ENCODE measurements around the gene CAPZB. TPM values are rescaled to one million over a fixed set of nuclear protein-coding genes. Genes with fewer than 3 reads are reported as not detected.

Gene CAPZB
- total RNA-seq, 1 experiment from 2014 or later: 348 TPM

DNA sequence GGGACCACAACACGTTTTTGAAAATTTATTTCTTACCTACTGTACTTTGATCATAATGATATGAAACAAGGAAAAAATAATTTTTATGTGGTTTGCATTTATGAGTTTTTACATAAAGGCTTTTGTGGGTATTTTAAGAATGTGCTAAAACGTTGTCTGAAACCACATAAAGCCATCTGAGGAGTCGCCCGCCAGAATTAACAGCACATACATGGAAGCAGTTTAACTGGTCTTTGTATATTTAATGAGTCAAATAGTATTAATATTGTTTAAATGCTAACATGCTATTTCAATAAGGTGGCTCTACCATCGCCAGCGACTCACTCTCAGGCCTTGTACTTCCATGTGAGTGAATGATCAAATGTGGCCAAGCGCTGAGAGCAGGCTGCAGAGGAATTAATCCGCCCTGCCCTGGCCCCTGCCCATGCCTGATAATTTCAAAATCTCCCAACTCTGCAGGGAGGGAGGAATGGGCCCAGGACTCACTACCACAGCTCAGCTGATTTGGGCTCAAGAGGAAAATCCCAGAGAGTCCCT lies 123.7 kb downstream of the CAPZB start:
- no CpG with 5 or more reads among the region's 8 CpGs for WGBS (ENCODE audit: extremely low coverage, insufficient read length, low lambda C conversion rate)
- no peaks in the 10 kb centered on the region for H3K9me3 ChIP-seq (ENCODE audit: control insufficient read depth, low read depth, low read length)
- H3K27me3 Mint-ChIP-seq (ENCODE audit: low read depth): peaks cover 1% of the 10 kb centered on the region; the same call in 1 of the 2 replicates
- no peak overlapping the region for H3K4ac ChIP-seq (ENCODE audit: low read depth, low read length)
- H3K9me3 Mint-ChIP-seq: no peaks in the 10 kb centered on the region
- no peaks in the 10 kb centered on the region for H3K23me2 ChIP-seq (ENCODE audit: insufficient read length, low read depth, low read length, poor library complexity, severe bottlenecking)
- no peak overlapping the region for H4K91ac ChIP-seq (ENCODE audit: insufficient read length, low read depth, low read length)
- H3K18ac ChIP-seq (ENCODE audit: insufficient read length, low read depth, low read length): no peak overlapping the region
- H2BK20ac ChIP-seq (ENCODE audit: low read depth, low read length, poor library complexity, severe bottlenecking): no peak overlapping the region
- no peak for TF ChIP-seq CTCF (conservative IDR thresholded peaks at IDR 0.05)
- no peak overlapping the region for H3K56ac ChIP-seq (ENCODE audit: insufficient read length, low read depth, low read length)
- H3K4me1 ChIP-seq (ENCODE audit: insufficient read depth, low read length): no peaks in the 10 kb centered on the region
- no peak overlapping the region for H3K27ac ChIP-seq (ENCODE audit: insufficient read length, low read depth, low read length)
- H3K27ac Mint-ChIP-seq: no peak overlapping the region; a peak in 1 of 7 replicates
- H3K4me3 Mint-ChIP-seq: no peak overlapping the region
- H4K5ac ChIP-seq (ENCODE audit: insufficient read length, low read depth, low read length): no peak overlapping the region
- H4K20me1 ChIP-seq (ENCODE audit: control insufficient read depth, insufficient read depth, insufficient read length): no peaks in the 10 kb centered on the region
- no peak overlapping the region for H4K8ac ChIP-seq (replicated peaks; ENCODE audit: insufficient read length, low read depth, low read length)
- H3K4me2 ChIP-seq (ENCODE audit: insufficient read depth, insufficient read length, low read length): no peak overlapping the region
- H2BK15ac ChIP-seq (ENCODE audit: low read depth, low read length): no peak overlapping the region
- peaks cover 5% of the 10 kb centered on the region; the same call in 1 of the 2 replicates for H3K79me2 ChIP-seq (ENCODE audit: insufficient read depth, low read length)
- no peak for DNase-seq
- H2BK120ac ChIP-seq (ENCODE audit: low read depth, low read length, poor library complexity, severe bottlenecking): no peak overlapping the region
- H3K36me3 Mint-ChIP-seq (ENCODE audit: insufficient read depth in 1 of 3, low read depth in 3 of 3): peaks cover 7 to 19% (median 17%) of the 10 kb centered on the region in 3 experiments; a peak in 6 of 7 replicates
- peaks cover 17 to 19% of the 10 kb centered on the region in 2 experiments for H3K4me1 Mint-ChIP-seq
- no peak overlapping the region for H3K9ac ChIP-seq (ENCODE audit: extremely low read depth, insufficient read length, low read length)
- H3K14ac ChIP-seq (ENCODE audit: insufficient read depth, low read length): no peak overlapping the region; the same call in 1 of the 2 replicates
- H2BK12ac ChIP-seq (ENCODE audit: insufficient read length, low read depth, low read length): no peak overlapping the region
- no peak overlapping the region for H3K23ac ChIP-seq (ENCODE audit: insufficient read length, low read depth, low read length)
- H3K27me3 ChIP-seq (ENCODE audit: insufficient read depth, low read length): no peaks in the 10 kb centered on the region
- H3T11ph ChIP-seq (ENCODE audit: low read length): no peak overlapping the region
- H2AFZ ChIP-seq (ENCODE audit: low read length): no peak overlapping the region
- H3K79me1 ChIP-seq (ENCODE audit: insufficient read depth, low read depth, low read length, poor library complexity, severe bottlenecking): peaks cover 4% of the 10 kb centered on the region
- H2BK5ac ChIP-seq (ENCODE audit: insufficient read length, low read length): no peak overlapping the region
- no peak overlapping the region for H2AK5ac ChIP-seq (ENCODE audit: insufficient read length, low read length)

All from H9 (cell line).